CD4-positive, alpha-beta T cell treated with Interferon alpha-2 for 1 hour (primary cell): ENCODE data around the gene PID1.
"Not testable (repeated sequence)": the region's sequence is repeated elsewhere in the genome, so short reads cannot be mapped to it uniquely, and the experiment has no call there.

Experiments used
- DNase-seq, 2 donors: peaks; one replicate each; pipeline ENCODE4 v3.0.0-alpha.2; 2020 to 2022

The PID1 gene

DNA sequence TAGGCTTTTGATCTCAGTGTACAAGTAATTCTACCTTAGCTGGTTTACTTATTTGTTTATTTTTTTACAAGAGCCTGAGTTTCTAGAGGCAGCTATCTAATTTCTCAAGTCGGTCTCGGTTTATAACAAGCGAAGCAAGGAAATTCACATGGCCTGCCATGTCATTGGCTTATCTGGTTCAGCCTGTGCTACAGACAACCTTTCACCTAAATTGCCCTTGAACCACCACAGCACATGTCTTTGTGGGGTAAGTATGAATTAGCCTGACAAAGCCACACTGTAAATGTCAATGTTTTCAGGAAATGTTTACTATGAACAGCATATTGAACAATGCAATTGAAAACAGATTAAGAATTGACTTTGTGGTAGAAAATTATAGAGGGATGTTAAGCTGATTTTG is 167.1 kb downstream of the PID1 start:
- DNase-seq = no peak

DNA sequence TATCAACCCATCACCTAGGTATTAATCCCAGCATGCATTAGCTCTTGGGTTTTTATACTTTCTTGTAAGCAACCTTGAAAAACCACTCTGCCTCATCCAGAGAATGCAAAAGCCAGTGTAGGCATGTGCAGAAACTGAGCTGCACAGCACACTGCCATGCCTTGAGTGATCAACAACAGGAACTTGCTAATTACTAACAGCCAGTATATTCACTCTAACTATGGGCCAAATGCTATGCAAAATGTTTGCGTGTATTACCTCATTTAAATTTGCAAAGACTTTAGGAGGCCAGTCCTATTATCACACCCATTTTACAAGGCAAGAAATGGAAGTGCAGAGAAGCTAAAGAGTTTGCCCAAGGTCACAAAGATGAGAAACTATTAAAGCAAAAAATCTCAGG is 169.8 kb downstream of the PID1 start:
- no peak for DNase-seq

DNA sequence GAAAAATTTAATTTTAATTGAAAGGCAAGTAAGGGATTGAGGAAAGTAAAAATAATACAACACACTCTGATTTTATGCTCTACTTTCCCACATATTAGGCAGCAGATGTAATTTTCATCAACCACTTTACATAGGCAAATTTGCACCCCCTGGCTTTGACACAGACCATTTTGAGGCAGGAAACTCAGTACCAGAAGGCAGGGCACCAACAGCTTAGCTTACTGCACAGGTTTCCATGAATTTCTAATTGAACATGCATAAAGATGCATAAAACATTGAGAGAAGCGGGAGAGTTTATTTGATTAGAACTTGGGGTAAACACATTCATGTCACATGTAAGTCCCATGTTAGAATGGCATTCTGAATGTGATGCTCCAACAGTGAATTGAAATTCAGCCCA is 171.9 kb downstream of the PID1 start:
- DNase-seq = no peak

DNA sequence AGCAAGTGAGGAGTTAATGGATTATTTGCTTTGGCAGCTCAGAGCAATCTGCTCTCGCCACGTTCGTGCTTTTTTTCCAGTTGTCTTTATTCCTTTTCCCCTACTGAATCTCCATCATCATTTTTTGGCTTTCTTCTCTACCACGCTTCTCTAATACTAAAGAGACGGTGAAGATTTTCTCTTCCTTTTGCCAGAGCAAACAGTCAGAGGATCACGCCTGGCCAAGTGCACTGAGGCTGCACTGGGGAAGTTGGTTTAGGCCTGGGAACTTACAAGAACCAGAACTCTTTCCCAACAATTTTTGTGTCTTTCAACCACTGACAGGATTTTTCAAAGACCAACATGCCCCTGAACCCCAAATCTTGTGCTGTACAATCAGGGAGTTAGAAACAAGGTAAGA is 172.3 kb downstream of the PID1 start:
- DNase-seq = no peak

- no peak for DNase-seq
Observed at GRCh38 chr2:229096409-229097066, 174.5 kb downstream of the PID1 start.

DNA sequence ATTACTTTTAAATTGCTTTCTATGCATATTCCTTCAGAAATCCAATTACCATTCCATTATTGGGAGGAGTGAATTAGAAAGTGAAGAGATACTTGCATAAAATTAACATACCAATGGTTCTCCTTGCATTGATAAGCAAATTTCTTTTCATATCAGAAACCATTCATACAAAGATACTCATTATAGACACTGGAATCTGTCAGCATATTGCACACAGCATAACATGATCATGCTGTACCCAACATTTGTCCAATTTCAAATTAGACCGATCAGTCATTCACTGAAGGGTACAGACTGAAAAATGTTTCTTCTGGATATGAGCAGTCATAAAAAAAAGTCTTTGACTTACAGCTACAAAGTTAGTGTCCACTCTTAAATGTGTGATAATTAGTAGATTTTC is 175.6 kb downstream of the PID1 start:
- DNase-seq = no peak

GRCh38 chr2:229090225-229090624 is 180.9 kb downstream of the PID1 start:
- DNase-seq = no peak

GRCh38 chr2:229089776-229090175 is 181.3 kb downstream of the PID1 start:
- no peak for DNase-seq

- no peak for DNase-seq
Observed at GRCh38 chr2:229088966-229089700, 182.0 kb downstream of the PID1 start.

DNA sequence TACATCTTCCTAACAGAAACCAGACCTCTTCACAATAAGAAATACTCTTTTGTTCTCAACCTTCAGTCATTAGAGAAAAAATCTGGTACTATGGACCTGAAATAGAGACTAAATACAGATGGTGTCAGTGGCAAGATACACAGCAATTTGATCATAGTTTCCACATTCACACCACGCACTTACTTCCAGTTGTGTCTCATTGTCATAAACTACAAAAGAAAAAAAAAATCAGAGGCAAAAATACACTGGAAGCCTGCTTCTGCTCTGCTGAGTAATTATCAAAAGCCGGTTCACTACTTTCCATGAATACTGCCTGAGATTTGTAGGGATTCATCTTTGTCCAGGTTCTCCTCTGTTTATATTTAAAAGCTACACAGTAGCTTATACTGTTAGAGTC is 182.6 kb downstream of the PID1 start:
- no peak for DNase-seq

- DNase-seq = no peak
Observed at GRCh38 chr2:229087843-229088516, 183.1 kb downstream of the PID1 start.

DNA sequence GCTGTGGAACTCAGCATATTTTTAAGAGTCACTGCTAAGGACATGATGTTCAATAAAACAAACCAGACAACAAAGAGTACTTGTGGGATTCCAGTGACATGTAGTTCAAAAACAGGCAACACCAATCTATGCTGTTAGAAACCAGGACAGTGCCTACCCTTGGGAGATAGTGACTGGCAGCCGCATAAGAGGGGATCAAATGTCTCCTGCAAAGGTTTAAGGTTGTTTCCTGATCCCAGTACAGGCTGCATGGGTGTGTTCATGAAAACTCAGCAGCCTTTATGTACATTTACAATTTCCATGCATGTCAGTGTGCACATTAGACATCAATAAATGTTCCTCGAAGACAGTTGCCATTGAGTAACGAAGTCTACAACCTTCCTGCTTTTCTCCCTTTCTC is 183.8 kb downstream of the PID1 start:
- DNase-seq = no peak

DNA sequence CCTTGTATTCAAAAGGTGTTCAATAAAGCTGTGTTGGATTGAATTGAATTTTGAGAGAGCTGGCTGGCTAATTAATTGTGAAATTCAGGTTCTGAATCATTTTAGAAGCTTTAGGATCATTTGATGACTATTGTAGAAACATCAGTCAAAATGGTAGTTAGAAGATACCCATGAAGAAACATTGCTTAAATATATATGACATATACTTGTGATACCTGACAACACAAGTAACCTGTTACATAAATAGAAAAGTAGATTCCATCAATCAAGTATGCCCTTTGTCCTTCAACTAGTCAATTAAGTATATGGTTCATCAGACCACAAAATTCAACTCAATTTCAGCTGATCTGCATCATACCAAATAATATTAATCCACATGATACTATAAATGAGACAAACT is 185.6 kb downstream of the PID1 start:
- no peak for DNase-seq

GRCh38 chr2:229084447-229084846 is 186.6 kb downstream of the PID1 start:
- DNase-seq = no peak

DNA sequence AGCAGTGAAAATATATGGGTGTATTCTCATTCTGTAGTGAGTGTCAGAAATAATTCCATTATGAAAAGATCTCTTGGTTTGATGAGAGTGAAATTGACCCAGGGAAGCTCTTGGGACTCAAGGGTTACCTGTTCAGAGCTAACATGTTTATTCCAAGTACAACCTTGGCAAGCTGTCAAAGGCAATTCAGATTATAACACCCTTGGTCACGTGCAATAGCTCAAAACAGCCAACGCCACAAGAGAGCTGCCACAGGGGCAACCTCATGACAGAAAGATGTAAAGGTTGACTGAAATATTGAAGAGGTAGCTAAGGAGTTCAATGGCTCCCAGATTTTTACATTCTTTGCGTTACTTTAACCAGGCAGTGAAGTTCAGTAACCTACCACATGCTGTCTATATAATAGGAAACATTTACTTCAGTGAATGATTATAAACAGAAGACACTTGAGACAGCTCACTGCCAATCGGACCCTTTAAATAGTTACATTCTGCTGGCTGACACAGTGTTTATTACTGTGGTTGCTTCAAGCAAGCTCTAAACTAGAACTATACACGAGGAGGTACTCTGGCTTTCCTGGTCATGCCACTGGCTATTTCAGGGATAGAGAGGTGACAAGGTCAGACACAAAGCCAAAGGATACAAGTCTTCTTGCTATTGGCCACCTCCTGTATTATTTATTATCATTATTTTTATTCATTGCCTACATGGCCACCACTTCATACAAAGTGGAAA is 187.3 kb downstream of the PID1 start:
- DNase-seq = no peak

DNA sequence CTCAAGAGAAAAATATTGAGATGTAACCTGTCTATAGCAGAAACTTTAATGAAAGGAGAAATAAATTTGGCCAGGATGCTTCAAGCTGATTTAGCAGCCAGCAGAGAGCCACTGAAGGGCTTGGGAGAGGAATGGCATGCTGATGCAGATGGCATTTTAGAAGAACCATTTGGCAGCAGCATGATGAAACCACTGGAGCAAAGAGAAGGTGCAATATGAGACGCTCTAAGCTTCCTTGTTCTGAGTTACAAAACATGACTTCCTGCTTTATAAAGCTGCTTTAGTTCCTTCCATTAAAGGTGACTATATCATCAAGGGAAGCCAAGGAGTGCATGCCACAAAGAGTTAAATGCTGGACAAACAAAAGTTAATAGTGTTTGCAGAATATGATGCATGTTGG is 189.7 kb downstream of the PID1 start:
- DNase-seq = no peak

DNA sequence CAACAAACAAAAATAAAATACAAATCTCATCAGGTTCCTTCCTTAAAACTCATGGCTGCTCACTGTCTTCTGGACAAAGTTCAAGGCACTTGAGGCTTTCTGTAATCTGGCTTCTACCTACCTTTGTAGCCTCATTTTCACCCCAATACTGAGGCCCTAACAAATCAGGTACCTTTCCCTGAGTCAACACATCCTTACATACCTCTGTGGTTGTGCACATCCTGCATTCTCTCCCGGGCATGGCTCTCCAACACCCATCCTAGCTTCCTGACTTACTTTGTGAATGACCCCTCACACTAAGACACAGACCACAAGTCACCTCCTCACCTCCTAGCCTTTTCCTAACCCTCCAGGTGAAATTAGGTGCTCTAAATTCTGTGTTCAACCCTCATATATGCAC is 190.9 kb downstream of the PID1 start:
- DNase-seq = no peak

DNA sequence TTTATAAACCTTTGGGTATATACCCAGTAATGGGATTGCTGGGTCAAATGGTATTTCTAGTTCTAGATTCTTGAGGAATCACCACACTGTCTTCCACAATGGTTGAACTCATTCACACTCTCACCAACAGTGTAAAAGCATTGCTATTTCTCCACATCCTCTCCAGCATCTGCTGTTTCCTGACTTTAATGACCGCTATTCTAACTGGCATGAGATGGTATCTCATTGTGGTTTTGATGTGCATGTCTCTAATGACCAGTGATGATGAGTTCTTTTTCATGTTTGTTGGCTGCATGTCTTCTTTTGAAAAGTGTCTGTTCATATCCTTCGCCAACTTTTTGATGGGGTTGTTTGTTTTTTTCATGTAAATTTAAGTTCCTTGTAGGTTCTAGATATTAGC is 194.2 kb downstream of the PID1 start:
- not testable (repeated sequence) for DNase-seq

DNA sequence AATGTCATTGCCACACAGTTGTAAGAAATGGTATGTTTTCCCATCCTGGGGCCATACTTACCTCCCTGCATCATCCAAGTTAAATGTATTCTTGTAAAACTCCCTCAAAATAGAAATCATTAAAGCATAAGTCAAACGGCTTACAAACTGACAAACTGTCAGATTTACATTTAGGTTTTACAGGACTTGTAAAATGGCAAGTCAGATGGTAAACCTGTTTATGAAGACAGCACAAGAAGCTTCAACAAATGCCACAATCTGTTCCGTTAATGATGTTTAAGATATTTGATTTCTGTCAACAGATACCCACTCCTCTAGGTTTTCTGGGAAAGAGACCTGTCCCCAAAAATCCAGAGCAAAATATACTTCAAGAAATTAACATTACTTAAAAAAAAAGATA is 197.2 kb downstream of the PID1 start:
- DNase-seq = no peak

GRCh38 chr2:229071292-229071976 is 199.7 kb downstream of the PID1 start:
- no peak for DNase-seq

GRCh38 chr2:229066121-229066715 is 204.9 kb downstream of the PID1 start:
- no peak for DNase-seq

DNA sequence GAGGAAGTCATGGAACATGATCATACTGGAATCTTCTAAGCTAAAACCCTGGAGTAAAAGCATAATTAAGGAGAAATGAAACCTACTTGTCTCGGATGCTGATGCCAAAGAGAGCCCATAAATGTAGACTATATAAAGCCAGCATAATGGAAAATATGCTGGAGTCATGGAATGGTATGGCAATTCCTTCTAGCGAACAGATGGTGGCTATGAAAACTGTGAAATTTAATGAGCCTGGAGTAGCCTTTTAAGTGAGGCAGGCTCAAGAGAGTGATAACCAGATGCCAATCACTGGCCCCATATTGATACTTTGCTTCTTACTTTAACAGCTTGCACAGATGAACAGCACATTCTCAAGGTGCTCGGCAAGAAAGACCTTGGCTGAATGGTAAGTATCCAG is 206.3 kb downstream of the PID1 start:
- DNase-seq = no peak

GRCh38 chr2:229060147-229060546 is 210.9 kb downstream of the PID1 start:
- DNase-seq = no peak
